Smooth muscle cell (in vitro differentiated cells): ENCODE measurements around the gene LHFPL6. TPM values are rescaled to one million over a fixed set of nuclear protein-coding genes. Genes with fewer than 3 reads are reported as not detected.

Experiments used
- DNase-seq: peaks from one replicate; lab custom pipeline; 2025; ENCODE audit not compliant: unreplicated experiment; lab: John Stamatoyannopoulos, UW
- H2AFZ ChIP-seq: fragments of 200-600 bp; sonication (generic); 2 replicates; pipeline ENCODE4 v1.6.0; 2016; ENCODE audit warnings: antibody characterized with exemption, low read depth, mild to moderate bottlenecking
- H3F3A ChIP-seq: fragments of 200-600 bp; sonication (generic); 2 replicates; pipeline ENCODE4 v1.6.0; 2017; ENCODE audit warnings: antibody characterized with exemption, low read depth
- H3K27ac ChIP-seq: fragments of 200-600 bp; sonication (generic); 2 replicates; pipeline ENCODE4 v1.5.1; 2016; ENCODE audit warnings: low read depth, mild to moderate bottlenecking
- H3K27me3 ChIP-seq: fragments of 200-600 bp; sonication (generic); 2 replicates; pipeline ENCODE4 v1.6.1; 2016; ENCODE audit warnings: low read depth, mild to moderate bottlenecking
- H3K36me3 ChIP-seq: fragments of 200-600 bp; sonication (generic); 2 replicates; pipeline ENCODE4 v1.5.1; 2016; ENCODE audit warnings: low read depth
- H3K4me1 ChIP-seq: fragments of 200-600 bp; sonication (generic); 2 replicates; pipeline ENCODE4 v1.5.1; 2016; ENCODE audit warnings: low read depth
- H3K4me2 ChIP-seq: fragments of 200-600 bp; sonication (generic); 2 replicates; pipeline ENCODE4 v1.6.0; 2016; ENCODE audit warnings: mild to moderate bottlenecking
- H3K4me3 ChIP-seq: fragments of 200-600 bp; sonication (generic); 2 replicates; pipeline ENCODE4 v1.5.1; 2016; ENCODE audit warnings: mild to moderate bottlenecking
- H3K79me2 ChIP-seq: fragments of 200-600 bp; sonication (generic); 2 replicates; pipeline ENCODE4 v1.6.0; 2016; ENCODE audit warnings: low read depth, mild to moderate bottlenecking
- H3K9ac ChIP-seq: fragments of 200-600 bp; sonication (generic); 2 replicates; pipeline ENCODE4 v1.6.0; 2016; ENCODE audit warnings: low read depth
- H3K9me3 ChIP-seq: fragments of 200-600 bp; sonication (generic); replicated peaks from 2 replicates; pipeline ENCODE4 v1.5.1; 2016; ENCODE audit warnings: low read depth
- H4K20me1 ChIP-seq: fragments of 200-600 bp; sonication (generic); 2 replicates; pipeline ENCODE4 v1.6.0; 2016; ENCODE audit warnings: low read depth
- whole genome bisulfite sequencing: methylation state at CpG from one replicate; pipeline ENCODE4 v1.1.7; 2016; ENCODE audit warnings: low lambda C conversion rate; 5-methylcytosine and 5-hydroxymethylcytosine counted together
- polyA plus RNA-seq: library from polyadenylated mRNA; unstranded; fragments of >200 nt; fragmentation: Nextera tagmentation; extraction: Ambion mirVana; gene quantifications from 2 replicates; pipeline ENCODE4 v1.2.1, GENCODE V29; 2016
- total RNA-seq: library from RNA; depleted of rRNA; stranded (reverse); fragments of >200 nt; gene quantifications from 2 replicates; pipeline ENCODE4 v1.2.3, GENCODE V29; 2014
- TF ChIP-seq, protein P1 (sequence below): fragments of 200-600 bp; sonication (generic); IDR thresholded peaks from 2 replicates; pipeline ENCODE4 v1.5.1; 2017; ENCODE audit warnings: borderline replicate concordance, mild to moderate bottlenecking, antibody characterized with exemption; ENCODE audit not compliant: insufficient read depth, poor library complexity, severe bottlenecking

LHFPL6 gene
- total and polyA plus RNA-seq, 2 experiments from 2014 or later, result 24.7 to 43.6 TPM

GRCh38 chr13:39515224-39515714 is 87.7 kb downstream of the LHFPL6 start:
- H2AFZ ChIP-seq, result no peak overlapping the region
- TF ChIP-seq, protein P1, sequence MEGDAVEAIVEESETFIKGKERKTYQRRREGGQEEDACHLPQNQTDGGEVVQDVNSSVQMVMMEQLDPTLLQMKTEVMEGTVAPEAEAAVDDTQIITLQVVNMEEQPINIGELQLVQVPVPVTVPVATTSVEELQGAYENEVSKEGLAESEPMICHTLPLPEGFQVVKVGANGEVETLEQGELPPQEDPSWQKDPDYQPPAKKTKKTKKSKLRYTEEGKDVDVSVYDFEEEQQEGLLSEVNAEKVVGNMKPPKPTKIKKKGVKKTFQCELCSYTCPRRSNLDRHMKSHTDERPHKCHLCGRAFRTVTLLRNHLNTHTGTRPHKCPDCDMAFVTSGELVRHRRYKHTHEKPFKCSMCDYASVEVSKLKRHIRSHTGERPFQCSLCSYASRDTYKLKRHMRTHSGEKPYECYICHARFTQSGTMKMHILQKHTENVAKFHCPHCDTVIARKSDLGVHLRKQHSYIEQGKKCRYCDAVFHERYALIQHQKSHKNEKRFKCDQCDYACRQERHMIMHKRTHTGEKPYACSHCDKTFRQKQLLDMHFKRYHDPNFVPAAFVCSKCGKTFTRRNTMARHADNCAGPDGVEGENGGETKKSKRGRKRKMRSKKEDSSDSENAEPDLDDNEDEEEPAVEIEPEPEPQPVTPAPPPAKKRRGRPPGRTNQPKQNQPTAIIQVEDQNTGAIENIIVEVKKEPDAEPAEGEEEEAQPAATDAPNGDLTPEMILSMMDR, result no peak
- no peak overlapping the region for H3K27ac ChIP-seq
- peaks cover 16% of the 10 kb centered on the region for H3K4me1 ChIP-seq
- no peak for DNase-seq
- WGBS, result 44% methylated on average over 7 of the region's 7 CpGs
- H3K9ac ChIP-seq, result no peak overlapping the region
- H4K20me1 ChIP-seq, result peaks cover 8% of the 10 kb centered on the region
- H3K4me3 ChIP-seq, result no peak overlapping the region
- H3K36me3 ChIP-seq, result no peaks in the 10 kb centered on the region
- H3F3A ChIP-seq, result no peaks in the 10 kb centered on the region
- no peaks in the 10 kb centered on the region for H3K27me3 ChIP-seq
- no peaks in the 10 kb centered on the region for H3K9me3 ChIP-seq
- H3K4me2 ChIP-seq, result no peak overlapping the region
- H3K79me2 ChIP-seq, result no peaks in the 10 kb centered on the region

- Histone ChIP-seq H3K4me2 (no peak overlapping the region), H3K27me3 (no peaks in the 10 kb centered on the region), H4K20me1 (peaks cover 8% of the 10 kb centered on the region), H2AFZ (no peak overlapping the region), H3K4me3 (no peak overlapping the region), H3K79me2 (no peaks in the 10 kb centered on the region), H3K9ac (no peak overlapping the region), H3K9me3 (no peaks in the 10 kb centered on the region), H3K4me1 (peaks cover 16% of the 10 kb centered on the region), H3K36me3 (no peaks in the 10 kb centered on the region), H3K27ac (no peak overlapping the region), H3F3A (no peaks in the 10 kb centered on the region)
- TF ChIP-seq, protein P1, result no peak
- 72% methylated on average over 6 of the region's 6 CpGs for WGBS
- DNase-seq, result no peak
These were observed 90.3 kb downstream of the LHFPL6 start for GRCh38 chr13:39512687-39513086.

DNA sequence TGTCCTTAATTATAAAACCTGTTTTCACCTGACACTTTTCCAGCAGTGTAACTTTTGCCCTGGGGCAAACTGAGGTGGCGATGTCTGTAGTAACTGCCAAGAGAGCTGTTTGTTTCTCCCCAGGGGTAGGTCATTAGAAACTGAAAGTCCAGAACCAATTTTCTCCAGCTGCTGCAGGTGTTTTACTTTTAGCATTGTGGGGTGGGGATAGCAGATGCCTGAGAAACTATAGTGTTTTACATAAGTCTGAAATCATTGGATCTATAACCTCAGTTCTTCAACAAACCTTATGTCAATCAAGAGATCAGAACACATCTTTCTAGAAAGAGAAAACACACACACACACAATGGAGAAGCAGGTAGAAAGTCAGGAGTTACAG is 92.7 kb downstream of the LHFPL6 start:
- Histone ChIP-seq H3K4me3 (no peak overlapping the region), H3K36me3 (no peaks in the 10 kb centered on the region), H3K4me1 (peaks cover 5% of the 10 kb centered on the region), H3K27me3 (no peaks in the 10 kb centered on the region), H3K79me2 (no peaks in the 10 kb centered on the region), H3K27ac (no peak overlapping the region), H3K9me3 (no peaks in the 10 kb centered on the region), H2AFZ (no peak overlapping the region), H3K4me2 (no peak overlapping the region), H4K20me1 (peaks cover 2% of the 10 kb centered on the region), H3K9ac (no peak overlapping the region), H3F3A (no peaks in the 10 kb centered on the region)
- TF ChIP-seq, protein P1, result no peak
- WGBS, result 64% methylated on average over 1 of the region's 1 CpG
- DNase-seq, result no peak

- Histone ChIP-seq H3K4me1 (no peaks in the 10 kb centered on the region), H3K9ac (no peak overlapping the region), H3F3A (no peaks in the 10 kb centered on the region), H3K36me3 (no peaks in the 10 kb centered on the region), H3K27me3 (no peaks in the 10 kb centered on the region), H3K9me3 (no peaks in the 10 kb centered on the region), H4K20me1 (no peaks in the 10 kb centered on the region), H3K27ac (no peak overlapping the region), H3K4me3 (no peak overlapping the region), H3K4me2 (no peak overlapping the region), H3K79me2 (no peaks in the 10 kb centered on the region), H2AFZ (no peak overlapping the region)
- WGBS, result 52% methylated on average over 5 of the region's 5 CpGs
- no peak for DNase-seq
- TF ChIP-seq, protein P1, result no peak
These were observed 93.2 kb downstream of the LHFPL6 start for GRCh38 chr13:39509616-39510315.
